ENCODE data around the gene FBXL15.
A peak's percentile ranks its signal among the peaks of the same experiment; 100 is the strongest.

FBXL15 gene

DNA sequence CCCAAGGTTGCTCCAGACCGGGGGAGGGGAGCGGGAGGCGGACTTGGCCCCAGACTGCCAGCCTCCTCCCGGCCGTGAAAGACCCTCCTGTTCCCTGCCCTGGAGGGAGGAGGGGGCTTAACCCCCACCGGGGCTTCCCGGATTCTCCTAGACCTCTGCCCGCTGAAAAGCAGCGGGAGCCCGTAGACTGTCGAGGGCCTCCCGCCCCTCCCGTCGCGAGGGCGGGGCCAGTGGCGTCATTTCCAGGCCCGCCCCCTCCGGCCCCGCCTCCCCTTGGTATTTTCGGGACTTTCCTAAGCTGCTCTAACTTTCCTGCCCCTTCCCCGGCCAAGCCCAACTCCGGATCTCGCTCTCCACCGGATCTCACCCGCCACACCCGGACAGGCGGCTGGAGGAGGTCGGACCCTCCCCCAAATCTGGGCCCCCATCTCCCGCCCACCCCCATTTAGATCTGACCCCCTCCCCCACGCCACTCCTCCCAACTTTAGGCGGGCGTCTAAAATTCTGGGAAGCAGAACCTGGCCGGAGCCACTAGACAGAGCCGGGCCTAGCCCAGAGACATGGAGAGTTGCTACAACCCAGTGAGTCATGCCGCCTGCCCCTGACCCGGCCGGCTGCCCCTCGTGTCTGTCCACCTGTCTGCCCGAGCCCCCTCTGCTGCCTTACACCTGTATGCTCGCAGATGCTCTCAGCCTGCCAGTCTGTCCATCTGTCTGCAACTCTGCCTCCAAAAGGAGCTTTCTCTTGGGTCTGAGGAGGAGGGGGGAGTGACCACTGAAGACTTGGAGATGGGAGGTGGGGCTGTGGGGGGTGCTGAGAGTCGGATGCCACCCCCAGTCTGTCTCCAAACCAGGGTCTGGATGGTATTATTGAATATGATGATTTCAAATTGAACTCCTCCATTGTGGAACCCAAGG is 25.0 kb upstream of the FBXL15 start, which contains the start of gene NFKB2:
NFKB2 (plus strand) TSS at position 306 of the 917 bp plus-strand sequence; CDS start at position 561, 255 bp downstream.
- peak within 1 kb of the TSS; percentile 82 for H3K4me3 ChIP-seq
- H3K36me3 ChIP-seq (ENCODE audit: insufficient read depth, low read length): no peaks in the 10 kb centered on the region
- H3K27ac ChIP-seq: no peak within 1 kb of the TSS
- no peak within 1 kb of the TSS for H3K9ac ChIP-seq (ENCODE audit: insufficient read length)
- no peak for TF ChIP-seq FOXP2 (optimal IDR thresholded peaks at IDR 0.05; ENCODE audit: control extremely low read depth, extremely low read length, insufficient read depth)
- no peak for TF ChIP-seq EZH2 (IDR thresholded peaks at IDR 0.05)
- TF ChIP-seq POLR2AphosphoS5 (IDR thresholded peaks at IDR 0.05; ENCODE audit: borderline replicate concordance, low read depth, low read length): no peak
- DNase-seq (ENCODE audit: low read depth, low spot score): no peak
- H3K9me3 ChIP-seq (ENCODE audit: low read depth, low read length): no peaks in the 10 kb centered on the region

DNA sequence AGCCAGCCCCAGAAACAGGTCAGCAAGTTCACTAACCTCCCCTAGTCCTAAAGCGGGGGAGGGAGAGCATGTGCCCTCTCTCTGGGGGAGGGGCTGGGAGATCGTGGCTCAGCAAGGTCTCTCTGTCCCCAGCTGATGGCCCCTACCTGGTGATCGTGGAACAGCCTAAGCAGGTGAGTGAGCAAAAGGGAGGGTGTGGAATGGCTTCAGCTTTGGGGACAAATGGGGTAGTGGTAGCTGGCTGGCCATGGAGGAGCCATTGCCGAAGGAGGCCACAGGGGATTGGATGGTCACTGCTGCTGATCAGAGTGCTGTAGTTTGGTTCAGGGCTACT is 24.4 kb upstream of the FBXL15 start:
- no peak overlapping the region for H3K27ac ChIP-seq
- TF ChIP-seq FOXP2 (optimal IDR thresholded peaks at IDR 0.05; ENCODE audit: control extremely low read depth, extremely low read length, insufficient read depth): no peak
- no peak for TF ChIP-seq EZH2 (IDR thresholded peaks at IDR 0.05)
- TF ChIP-seq POLR2AphosphoS5 (IDR thresholded peaks at IDR 0.05; ENCODE audit: borderline replicate concordance, low read depth, low read length): no peak
- no peaks in the 10 kb centered on the region for H3K9me3 ChIP-seq (ENCODE audit: low read depth, low read length)
- H3K36me3 ChIP-seq (ENCODE audit: insufficient read depth, low read length): no peaks in the 10 kb centered on the region
- no peak overlapping the region for H3K9ac ChIP-seq (ENCODE audit: insufficient read length)
- DNase-seq (ENCODE audit: low read depth, low spot score): no peak
- H3K4me3 ChIP-seq: peak overlapping the region; percentile 82

DNA sequence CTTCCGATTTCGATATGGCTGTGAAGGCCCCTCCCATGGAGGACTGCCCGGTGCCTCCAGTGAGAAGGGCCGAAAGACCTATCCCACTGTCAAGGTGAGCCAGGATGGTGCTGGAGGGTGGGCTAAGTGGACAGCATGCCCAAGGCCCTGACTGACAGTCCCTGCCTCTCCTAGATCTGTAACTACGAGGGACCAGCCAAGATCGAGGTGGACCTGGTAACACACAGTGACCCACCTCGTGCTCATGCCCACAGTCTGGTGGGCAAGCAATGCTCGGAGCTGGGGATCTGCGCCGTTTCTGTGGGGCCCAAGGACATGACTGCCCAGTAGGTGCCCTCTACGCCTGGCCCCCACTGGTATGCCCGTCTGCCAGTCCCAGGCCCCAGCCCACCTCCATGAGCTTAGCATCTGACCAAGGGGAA is 23.9 kb upstream of the FBXL15 start:
- H3K27ac ChIP-seq: no peak overlapping the region

DNA sequence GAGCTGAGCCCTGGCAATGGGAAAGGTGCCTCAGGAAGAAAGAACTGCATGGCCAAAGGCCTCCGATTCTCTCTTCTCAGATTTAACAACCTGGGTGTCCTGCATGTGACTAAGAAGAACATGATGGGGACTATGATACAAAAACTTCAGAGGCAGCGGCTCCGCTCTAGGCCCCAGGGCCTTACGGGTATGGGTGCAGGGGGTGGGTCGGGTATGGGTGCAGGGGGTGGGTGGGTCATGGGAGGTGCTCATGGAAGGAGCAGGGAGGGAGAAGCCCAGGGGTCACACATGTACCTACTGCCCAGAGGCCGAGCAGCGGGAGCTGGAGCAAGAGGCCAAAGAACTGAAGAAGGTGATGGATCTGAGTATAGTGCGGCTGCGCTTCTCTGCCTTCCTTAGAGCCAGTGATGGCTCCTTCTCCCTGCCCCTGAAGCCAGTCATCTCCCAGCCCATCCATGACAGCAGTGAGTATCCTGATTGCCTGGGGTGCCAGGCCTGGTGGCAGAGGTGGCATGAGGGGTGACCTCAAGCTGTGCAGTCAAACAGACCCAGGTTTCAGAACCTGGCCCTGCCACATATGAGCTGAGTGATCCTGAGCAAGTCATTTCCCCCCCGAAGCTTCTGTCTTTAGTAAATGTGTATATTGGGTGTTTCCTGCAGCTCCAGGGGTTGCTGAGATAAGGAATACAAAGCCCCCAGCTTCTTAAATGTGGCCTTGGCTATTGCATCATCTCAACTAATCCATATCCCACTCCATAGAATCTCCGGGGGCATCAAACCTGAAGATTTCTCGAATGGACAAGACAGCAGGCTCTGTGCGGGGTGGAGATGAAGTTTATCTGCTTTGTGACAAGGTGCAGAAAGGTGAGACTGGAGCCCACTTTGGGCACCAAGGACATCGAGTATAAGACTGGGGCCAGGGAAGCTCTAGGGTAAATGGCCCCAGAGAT is 23.1 kb upstream of the FBXL15 start:
- no peaks in the 10 kb centered on the region for H3K36me3 ChIP-seq (ENCODE audit: insufficient read depth, low read length)
- H3K9me3 ChIP-seq (ENCODE audit: low read depth, low read length): no peaks in the 10 kb centered on the region
- DNase-seq (ENCODE audit: low read depth, low spot score): no peak
- TF ChIP-seq POLR2AphosphoS5 (IDR thresholded peaks at IDR 0.05; ENCODE audit: borderline replicate concordance, low read depth, low read length): no peak
- no peak for TF ChIP-seq FOXP2 (optimal IDR thresholded peaks at IDR 0.05; ENCODE audit: control extremely low read depth, extremely low read length, insufficient read depth)
- TF ChIP-seq EZH2 (IDR thresholded peaks at IDR 0.05): no peak
- no peak overlapping the region for H3K27ac ChIP-seq
- no peak overlapping the region for H3K4me3 ChIP-seq
- no peak overlapping the region for H3K9ac ChIP-seq (ENCODE audit: insufficient read length)

More for the DNA sequence above, 23.9 kb upstream of the FBXL15 start:
- Histone ChIP-seq H3K9me3 (ENCODE audit: low read depth, low read length) (no peaks in the 10 kb centered on the region), H3K4me3 (no peak overlapping the region), H3K9ac (ENCODE audit: insufficient read length) (no peak overlapping the region), H3K36me3 (ENCODE audit: insufficient read depth, low read length) (no peaks in the 10 kb centered on the region)
- no peak for DNase-seq (ENCODE audit: low read depth, low spot score)
- TF ChIP-seq EZH2 (IDR thresholded peaks at IDR 0.05) (no peak), FOXP2 (optimal IDR thresholded peaks at IDR 0.05; ENCODE audit: control extremely low read depth, extremely low read length, insufficient read depth) (no peak), POLR2AphosphoS5 (IDR thresholded peaks at IDR 0.05; ENCODE audit: borderline replicate concordance, low read depth, low read length) (no peak)

DNA sequence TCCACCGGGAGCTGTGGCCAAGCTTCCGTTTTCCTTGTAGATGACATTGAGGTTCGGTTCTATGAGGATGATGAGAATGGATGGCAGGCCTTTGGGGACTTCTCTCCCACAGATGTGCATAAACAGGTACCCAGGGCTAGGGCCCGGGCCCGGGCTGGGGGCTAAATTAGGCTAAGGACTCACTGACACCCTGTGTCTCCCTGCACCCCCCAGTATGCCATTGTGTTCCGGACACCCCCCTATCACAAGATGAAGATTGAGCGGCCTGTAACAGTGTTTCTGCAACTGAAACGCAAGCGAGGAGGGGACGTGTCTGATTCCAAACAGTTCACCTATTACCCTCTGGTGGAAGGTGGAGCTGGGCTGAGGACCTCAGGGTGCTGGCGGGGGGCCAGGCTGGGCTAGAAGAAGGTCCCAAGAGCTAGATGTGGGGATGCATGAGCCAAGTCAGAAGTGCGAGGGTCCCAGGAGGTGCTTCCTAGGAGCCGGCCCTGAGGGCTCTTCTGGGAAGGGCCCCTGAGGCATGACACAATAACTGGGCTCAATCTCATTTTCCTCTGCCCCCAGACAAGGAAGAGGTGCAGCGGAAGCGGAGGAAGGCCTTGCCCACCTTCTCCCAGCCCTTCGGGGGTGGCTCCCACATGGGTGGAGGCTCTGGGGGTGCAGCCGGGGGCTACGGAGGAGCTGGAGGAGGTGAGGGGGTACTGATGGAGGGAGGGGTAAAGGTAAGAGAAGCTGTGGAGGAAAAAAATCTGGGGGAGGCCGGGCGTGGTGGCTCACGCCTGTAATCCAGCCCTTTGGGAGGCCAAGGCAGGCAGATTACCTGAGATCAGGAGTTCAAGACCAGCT is 22.2 kb upstream of the FBXL15 start:
- Histone ChIP-seq H3K9ac (ENCODE audit: insufficient read length) (no peak overlapping the region), H3K4me3 (no peak overlapping the region), H3K36me3 (ENCODE audit: insufficient read depth, low read length) (no peaks in the 10 kb centered on the region), H3K9me3 (ENCODE audit: low read depth, low read length) (no peaks in the 10 kb centered on the region), H3K27ac (no peak overlapping the region)
- TF ChIP-seq POLR2AphosphoS5 (IDR thresholded peaks at IDR 0.05; ENCODE audit: borderline replicate concordance, low read depth, low read length): no peak
- no peak for TF ChIP-seq EZH2 (IDR thresholded peaks at IDR 0.05)
- no peak for DNase-seq (ENCODE audit: low read depth, low spot score)

DNA sequence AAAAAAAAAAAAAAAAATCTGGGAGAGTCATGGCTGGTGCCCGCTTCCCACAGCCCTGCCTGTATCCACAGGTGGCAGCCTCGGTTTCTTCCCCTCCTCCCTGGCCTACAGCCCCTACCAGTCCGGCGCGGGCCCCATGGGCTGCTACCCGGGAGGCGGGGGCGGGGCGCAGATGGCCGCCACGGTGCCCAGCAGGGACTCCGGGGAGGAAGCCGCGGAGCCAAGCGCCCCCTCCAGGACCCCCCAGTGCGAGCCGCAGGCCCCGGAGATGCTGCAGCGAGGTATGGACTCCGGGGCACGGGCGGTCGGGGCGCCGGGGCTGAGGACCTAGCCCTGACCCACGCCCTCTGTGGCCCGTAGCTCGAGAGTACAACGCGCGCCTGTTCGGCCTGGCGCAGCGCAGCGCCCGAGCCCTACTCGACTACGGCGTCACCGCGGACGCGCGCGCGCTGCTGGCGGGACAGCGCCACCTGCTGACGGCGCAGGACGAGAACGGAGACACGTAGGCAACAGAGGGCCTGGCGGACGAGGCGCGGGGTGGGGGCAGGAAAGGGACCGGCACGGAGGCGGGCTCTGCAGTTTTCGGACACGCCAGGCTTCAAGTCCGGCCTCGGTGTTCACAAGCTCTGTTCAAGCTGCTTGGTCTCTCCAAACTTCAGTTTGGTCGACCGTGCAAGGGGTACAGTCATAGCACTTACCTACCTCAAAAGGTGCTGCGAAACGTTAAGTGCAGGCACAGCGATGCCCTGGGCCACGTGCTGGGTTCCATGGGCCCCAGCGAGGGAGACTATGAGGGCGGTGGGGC is 21.2 kb upstream of the FBXL15 start:
- no peak for DNase-seq (ENCODE audit: low read depth, low spot score)
- TF ChIP-seq EZH2 (IDR thresholded peaks at IDR 0.05) (no peak), FOXP2 (optimal IDR thresholded peaks at IDR 0.05; ENCODE audit: control extremely low read depth, extremely low read length, insufficient read depth) (no peak), POLR2AphosphoS5 (IDR thresholded peaks at IDR 0.05; ENCODE audit: borderline replicate concordance, low read depth, low read length) (peak; percentile 36; the same call in 1 of the 2 replicates)
- Histone ChIP-seq H3K27ac (no peak overlapping the region), H3K9ac (ENCODE audit: insufficient read length) (peak overlapping the region; percentile 53), H3K4me3 (peak overlapping the region; percentile 77), H3K36me3 (ENCODE audit: insufficient read depth, low read length) (no peaks in the 10 kb centered on the region), H3K9me3 (ENCODE audit: low read depth, low read length) (no peaks in the 10 kb centered on the region)

DNA sequence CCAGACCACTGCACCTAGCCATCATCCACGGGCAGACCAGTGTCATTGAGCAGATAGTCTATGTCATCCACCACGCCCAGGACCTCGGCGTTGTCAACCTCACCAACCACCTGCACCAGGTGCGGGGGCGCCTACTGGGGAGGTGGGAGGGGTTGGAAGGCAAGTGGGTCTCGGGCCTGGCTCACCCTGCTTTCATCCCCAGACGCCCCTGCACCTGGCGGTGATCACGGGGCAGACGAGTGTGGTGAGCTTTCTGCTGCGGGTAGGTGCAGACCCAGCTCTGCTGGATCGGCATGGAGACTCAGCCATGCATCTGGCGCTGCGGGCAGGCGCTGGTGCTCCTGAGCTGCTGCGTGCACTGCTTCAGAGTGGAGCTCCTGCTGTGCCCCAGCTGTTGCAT is 20.6 kb upstream of the FBXL15 start:
- Histone ChIP-seq H3K9me3 (ENCODE audit: low read depth, low read length) (no peaks in the 10 kb centered on the region), H3K4me3 (no peak overlapping the region), H3K9ac (ENCODE audit: insufficient read length) (no peak overlapping the region), H3K36me3 (ENCODE audit: insufficient read depth, low read length) (no peaks in the 10 kb centered on the region), H3K27ac (no peak overlapping the region)
- DNase-seq (ENCODE audit: low read depth, low spot score): no peak
- no peak for TF ChIP-seq EZH2 (IDR thresholded peaks at IDR 0.05)
- no peak for TF ChIP-seq POLR2AphosphoS5 (IDR thresholded peaks at IDR 0.05; ENCODE audit: borderline replicate concordance, low read depth, low read length)
- no peak for TF ChIP-seq FOXP2 (optimal IDR thresholded peaks at IDR 0.05; ENCODE audit: control extremely low read depth, extremely low read length, insufficient read depth)

All from SK-N-MC (cell line).